ENCODE data around the gene TMPRSS3. TPM values are rescaled to one million over a fixed set of nuclear protein-coding genes. Genes with fewer than 3 reads are reported as not detected.
"Not testable (repeated sequence)": the region's sequence is repeated elsewhere in the genome, so short reads cannot be mapped to it uniquely, and the experiment has no call there.

TMPRSS3 gene
- total RNA-seq, 1 experiment from 2014 or later, result not detected

- DNase-seq (ENCODE audit: low read depth), result no peak
These were observed 13.5 kb upstream of the TMPRSS3 start for GRCh38 chr21:42409366-42409765.

DNA sequence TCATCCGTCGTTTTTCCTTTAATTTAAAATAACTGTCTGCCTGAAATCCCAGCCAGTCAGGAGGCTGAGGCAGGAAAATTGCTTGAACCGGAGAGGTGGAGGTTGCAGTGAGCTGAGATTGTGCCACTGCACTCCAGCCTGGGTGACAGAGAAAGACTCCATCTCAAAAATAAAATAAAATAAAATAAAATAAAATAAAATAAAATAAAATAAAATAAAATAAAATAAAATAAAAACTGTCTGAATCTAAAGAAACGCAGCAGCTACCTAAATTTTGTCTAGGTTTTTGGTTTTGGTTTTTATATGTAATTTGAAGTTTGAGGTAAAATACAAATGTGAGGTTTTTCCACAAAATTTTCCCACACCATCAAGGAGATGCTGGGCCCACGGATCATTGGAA lies 12.9 kb upstream of the TMPRSS3 start:
- not testable (repeated sequence) for DNase-seq (ENCODE audit: low read depth)

- DNase-seq (ENCODE audit: low read depth), result no peak
These were observed 11.6 kb upstream of the TMPRSS3 start for GRCh38 chr21:42407476-42407875.

DNA sequence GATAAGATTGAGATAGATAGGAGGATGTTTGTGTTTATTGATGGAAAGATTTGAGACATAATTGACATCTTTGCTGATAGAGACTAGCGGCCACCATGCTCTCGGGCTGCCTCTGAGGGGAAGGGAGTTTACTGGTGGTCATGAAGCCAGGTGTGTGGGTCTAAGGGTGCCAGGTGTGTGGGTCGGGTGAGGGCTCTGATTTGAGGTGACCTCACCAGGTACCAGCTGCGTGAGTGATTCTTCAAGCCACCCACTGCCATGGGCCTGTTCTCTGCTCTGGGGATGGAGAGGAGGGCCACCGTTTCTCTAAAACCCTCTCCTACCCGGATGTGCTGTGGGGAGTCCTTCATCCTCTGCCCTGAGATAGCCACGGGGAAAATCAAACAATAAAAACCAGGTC lies 11.0 kb upstream of the TMPRSS3 start:
- no peak for DNase-seq (ENCODE audit: low read depth)

DNA sequence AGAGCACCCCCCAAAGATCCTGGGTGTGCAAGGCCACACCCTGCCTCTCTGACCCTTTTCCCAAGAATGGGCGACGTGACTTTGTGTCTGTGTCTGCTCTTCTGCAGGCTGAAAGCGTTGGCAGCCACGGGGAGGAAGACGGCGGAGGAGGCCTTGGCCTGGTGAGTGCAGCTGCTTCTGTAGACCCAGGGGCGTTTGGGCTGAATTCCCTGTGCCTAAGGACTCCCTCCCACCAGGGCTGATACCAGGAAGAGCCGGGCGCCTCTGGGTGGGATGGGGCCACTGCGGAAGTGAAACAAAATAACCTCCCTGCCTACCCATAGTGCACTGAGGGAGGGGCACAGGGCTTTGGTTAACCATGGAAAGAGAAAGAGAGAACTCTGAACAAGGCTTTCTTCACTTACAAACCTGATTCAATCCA lies 10.4 kb upstream of the TMPRSS3 start:
- DNase-seq (ENCODE audit: low read depth), result no peak

DNA sequence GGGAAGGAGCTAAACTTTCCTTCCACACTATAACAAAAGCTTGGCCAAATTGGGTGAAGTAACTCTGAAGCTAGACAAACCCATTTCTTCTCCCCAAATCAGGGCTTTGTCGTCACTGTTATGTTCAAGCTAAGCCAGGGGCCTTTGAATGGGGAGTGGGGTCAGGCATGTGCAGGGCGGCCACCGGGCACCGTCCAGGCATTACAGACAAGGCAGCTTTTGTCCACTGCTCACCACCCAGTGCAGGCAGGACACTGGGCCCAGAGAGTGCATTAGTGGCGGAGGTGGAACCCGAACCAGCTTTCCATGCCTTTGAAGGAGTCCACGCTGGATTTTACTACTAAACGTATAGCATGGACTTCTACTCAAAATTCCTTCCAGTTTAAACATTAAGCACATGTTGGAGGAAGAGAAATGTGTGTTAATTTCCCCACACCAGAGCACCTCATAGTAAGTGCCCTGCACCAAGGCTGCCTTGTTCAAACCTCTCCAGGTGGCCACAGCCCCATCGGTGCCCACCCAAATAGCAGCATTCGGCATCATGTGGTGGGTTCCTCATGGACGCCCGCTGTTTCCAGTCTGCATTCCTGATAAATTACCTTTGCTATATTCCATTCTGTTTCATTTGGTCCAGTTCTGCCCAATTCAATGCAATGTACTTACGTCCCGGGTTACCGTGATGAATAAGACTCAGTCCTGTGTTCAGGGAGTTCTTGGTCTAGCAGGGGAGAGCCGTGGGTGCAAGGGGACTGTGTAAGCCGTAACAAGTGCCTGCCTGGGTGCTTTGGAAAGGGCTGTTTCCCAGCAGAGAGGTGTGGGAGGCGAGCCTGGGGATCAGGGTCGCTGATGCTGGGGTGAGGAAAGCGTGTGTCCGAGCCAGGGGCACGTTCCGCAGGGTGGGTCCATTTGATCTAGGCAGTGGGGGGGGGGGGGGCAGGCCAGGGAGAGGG lies 9.5 kb upstream of the TMPRSS3 start:
- no peak for DNase-seq (ENCODE audit: low read depth)

- DNase-seq (ENCODE audit: low read depth), result no peak
These were observed 8.7 kb upstream of the TMPRSS3 start for GRCh38 chr21:42404539-42404938.

GRCh38 chr21:42403611-42404231 lies 7.9 kb upstream of the TMPRSS3 start, which contains the start of gene UBASH3A:
Gene UBASH3A, plus strand, starts transcription at chr21:42403902. Its CDS starts 44 bp downstream, at chr21:42403946.
- no peak for DNase-seq (ENCODE audit: low read depth)

GRCh38 chr21:42401820-42402251 lies 6.0 kb upstream of the TMPRSS3 start:
- DNase-seq (ENCODE audit: low read depth), result no peak

DNA sequence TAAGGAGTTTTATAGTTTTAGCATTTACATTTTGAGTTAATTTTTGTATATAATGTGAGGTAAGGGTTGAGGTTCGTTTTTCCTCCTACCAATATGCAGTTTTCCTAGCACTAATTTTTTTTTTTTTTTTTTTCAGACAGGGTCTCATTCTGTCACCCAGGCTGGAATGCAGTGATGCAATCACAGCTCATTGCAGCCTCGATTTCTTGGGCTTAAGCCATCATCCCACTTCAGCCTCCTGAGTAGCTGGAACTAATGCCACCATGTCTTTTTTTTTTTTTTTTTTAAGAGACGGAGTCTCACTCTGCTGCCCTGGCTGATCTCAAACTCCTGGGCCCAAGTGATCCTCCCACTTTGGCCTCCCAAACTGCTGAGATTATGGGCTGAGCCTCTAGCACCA lies 5.3 kb upstream of the TMPRSS3 start:
- no peak for DNase-seq (ENCODE audit: low read depth)

DNA sequence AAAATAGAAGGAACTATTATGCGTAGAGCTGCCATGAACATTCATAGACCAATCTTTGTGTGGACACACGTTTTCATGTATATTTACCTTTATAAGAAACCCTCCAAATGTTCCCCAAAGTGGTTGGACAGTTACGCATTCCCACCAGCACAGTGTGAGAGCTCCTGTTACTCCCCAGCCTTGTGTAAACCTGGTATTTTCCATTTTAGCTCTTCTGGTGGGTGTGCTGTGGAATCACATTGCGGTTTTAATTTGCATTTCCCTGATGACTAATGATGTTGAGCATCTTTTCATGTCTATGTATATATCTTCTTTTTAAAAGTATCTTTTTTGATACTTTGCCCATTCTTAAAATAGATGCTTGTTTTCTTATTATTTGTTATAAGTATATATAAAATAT lies 4.7 kb upstream of the TMPRSS3 start:
- DNase-seq (ENCODE audit: low read depth), result no peak

DNA sequence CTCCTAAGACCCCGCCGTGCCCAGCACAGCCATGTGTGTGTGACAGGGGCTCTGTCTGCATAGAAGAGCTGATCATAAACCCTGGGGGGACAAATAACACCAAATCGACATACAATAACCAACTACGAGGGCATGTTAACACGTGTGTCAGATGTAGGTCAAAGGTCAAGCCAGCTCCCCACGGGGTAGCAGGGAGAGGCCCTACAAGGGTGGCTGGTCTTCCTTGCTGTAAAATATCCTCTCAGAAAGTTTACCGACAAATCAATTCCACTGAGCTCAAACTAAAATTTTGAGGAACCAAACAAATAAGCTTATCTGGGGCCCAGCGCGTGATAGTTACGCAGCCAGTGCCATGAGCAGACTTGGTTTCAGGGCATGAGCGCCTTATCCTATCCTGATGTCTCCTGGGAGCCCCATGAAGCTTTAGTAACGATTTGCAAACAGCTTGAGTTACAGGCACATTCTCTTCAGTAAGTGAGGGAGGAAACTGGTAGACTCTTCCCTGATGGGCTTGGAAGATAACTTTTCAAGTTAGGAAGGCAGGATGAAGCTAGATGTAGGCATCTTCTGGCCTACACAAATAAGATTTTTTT lies 2.7 kb upstream of the TMPRSS3 start:
- no peak for DNase-seq (ENCODE audit: low read depth)

DNA sequence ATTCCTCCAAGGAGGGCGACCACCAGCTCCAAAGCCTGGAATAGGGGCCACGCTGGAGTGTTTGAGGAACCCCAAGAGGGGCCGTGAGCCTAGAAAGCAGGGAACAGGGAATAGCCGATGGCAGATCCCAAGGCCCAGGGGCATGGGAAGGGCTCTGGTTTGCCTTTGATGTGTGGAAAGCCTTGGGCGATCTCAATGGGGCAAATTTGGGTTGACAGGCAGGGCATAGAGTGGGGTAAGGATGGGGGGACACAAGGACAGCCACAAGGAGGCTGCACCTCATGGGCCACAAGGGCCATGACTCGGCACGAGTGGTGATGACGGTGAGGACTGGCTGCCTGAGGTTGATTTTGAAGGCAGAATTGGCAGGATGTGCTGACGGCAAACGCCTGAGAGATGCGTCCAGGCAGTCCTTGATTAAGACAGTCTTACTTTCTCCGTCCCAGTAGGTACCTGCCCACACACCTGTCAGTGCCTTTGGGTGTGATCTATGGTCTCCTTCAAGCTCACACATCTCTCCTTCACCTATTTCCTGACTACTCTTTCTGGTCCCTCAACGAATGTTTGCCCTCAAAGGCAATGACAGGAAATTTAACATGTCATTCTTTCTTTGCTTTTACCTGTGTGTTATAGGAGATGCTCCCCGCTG lies 2.0 kb upstream of the TMPRSS3 start:
- no peak for DNase-seq (ENCODE audit: low read depth)

- no peak for DNase-seq (ENCODE audit: low read depth)
These were observed 1.2 kb upstream of the TMPRSS3 start for GRCh38 chr21:42396799-42397745.

- DNase-seq (ENCODE audit: low read depth), result no peak
These were observed 550 bp downstream of the TMPRSS3 start for GRCh38 chr21:42395302-42395701.

- no peak for DNase-seq (ENCODE audit: low read depth)
These were observed 2.4 kb downstream of the TMPRSS3 start for GRCh38 chr21:42393443-42393950.

DNA sequence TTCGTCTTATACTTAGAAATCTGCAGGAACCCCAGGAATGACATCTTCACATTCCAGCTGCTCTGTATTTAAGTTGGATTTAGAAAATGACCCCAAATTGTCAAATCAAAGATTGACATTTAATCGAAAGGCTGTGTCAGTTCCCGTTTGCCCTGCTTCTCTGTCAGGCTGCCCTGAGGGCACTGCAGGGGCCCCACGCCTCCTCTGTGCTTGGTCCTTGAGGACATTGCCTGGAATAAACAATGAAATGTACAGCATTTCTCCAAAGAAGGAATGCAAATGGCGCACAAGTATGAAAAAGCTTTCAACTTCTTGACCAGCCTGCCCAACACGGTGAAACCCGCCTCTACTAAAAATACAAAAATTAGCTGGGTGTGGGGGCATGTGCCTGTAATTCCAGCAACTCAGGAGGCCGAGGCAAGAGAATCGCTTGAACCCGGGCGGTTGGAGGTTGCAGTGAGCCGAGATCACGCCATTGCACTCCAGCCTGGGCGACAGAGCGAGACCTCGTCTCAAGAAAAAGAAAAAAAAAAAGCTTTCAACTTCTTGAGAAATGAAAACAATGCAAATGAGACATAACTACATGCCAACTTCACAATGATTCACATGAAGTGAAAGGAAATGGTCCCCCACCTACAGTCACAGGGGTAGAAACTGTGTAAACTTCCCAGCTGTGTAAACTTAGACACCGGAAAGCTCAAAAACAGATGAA lies 3.0 kb downstream of the TMPRSS3 start:
- DNase-seq (ENCODE audit: low read depth), result no peak

DNA sequence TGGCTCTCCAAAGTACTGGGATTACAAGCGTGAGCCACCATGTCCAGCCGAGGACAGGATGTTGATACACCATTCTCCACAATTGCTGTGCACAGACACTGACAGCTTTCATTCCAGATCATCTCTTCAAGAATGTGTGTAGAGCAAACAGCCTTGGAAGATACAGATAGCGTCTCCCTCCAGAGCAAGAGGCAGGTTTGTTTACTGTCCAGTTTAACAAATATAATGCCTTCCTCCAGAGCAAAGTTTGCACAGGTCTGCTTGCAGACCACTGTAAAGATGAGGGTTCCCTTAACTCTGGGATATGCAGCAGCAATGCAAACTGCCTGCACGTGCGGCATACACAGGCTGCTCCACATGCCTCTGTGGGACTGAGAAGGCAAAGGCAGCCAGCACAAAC lies 4.6 kb downstream of the TMPRSS3 start:
- DNase-seq (ENCODE audit: low read depth), result no peak

GRCh38 chr21:42390696-42391095 lies 5.2 kb downstream of the TMPRSS3 start:
- no peak for DNase-seq (ENCODE audit: low read depth)

DNA sequence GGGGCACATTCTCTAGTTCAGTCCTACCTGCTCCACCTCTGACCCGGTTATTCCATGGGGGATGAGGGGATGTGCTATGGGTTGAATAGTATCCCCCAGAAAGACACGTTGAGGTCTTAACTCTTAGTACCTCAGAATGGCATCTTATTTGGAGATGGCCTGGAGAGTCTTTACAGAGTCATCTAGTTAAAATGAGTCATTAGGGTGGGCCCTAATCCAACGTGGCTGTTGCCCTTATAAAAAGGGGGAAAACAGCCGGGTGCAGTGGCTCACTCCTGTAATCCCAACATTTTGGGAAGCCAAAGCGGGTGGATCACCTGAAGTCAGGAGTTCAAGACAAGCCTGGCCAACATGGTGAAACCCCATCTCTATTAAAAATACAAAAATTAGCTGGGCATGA lies 5.7 kb downstream of the TMPRSS3 start:
- no peak for DNase-seq (ENCODE audit: low read depth)
